ENCODE results near the gene SUGCT.
A peak's percentile ranks its signal among the peaks of the same experiment; 100 is the strongest.

The SUGCT gene

DNA sequence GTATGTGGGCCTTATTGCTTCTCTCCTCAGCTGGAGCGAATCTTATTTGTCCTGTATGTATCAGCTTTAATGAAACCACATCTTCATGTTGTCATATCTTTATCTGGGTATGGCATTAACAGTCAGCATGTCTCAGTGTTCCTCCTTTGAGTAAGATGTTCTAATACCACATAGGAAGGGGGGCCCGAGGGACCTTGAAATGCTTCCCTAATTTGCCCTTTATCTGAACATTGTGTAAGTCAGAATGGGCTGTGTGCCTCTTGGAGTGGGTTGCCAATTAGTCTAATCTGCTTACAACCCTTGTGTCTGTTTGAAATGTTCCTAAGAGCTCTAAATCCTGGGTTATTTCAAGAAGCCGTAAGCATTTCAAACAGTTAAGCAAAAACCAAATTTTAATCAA is 623.8 kb downstream of the SUGCT start:
- Mint-ChIP-seq H3K36me3 (ENCODE audit: low read depth) (no peaks in the 10 kb centered on the region), H3K4me1 (peaks cover 17% of the 10 kb centered on the region), H3K27me3 (ENCODE audit: low read depth) (no peaks in the 10 kb centered on the region), H3K9me3 (no peaks in the 10 kb centered on the region), H3K4me3 (no peak overlapping the region), H3K27ac (no peak overlapping the region)
- TF ChIP-seq, protein P1, sequence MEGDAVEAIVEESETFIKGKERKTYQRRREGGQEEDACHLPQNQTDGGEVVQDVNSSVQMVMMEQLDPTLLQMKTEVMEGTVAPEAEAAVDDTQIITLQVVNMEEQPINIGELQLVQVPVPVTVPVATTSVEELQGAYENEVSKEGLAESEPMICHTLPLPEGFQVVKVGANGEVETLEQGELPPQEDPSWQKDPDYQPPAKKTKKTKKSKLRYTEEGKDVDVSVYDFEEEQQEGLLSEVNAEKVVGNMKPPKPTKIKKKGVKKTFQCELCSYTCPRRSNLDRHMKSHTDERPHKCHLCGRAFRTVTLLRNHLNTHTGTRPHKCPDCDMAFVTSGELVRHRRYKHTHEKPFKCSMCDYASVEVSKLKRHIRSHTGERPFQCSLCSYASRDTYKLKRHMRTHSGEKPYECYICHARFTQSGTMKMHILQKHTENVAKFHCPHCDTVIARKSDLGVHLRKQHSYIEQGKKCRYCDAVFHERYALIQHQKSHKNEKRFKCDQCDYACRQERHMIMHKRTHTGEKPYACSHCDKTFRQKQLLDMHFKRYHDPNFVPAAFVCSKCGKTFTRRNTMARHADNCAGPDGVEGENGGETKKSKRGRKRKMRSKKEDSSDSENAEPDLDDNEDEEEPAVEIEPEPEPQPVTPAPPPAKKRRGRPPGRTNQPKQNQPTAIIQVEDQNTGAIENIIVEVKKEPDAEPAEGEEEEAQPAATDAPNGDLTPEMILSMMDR (IDR thresholded peaks at IDR 0.05; ENCODE audit: unreplicated experiment in 3 of 3): no peak

DNA sequence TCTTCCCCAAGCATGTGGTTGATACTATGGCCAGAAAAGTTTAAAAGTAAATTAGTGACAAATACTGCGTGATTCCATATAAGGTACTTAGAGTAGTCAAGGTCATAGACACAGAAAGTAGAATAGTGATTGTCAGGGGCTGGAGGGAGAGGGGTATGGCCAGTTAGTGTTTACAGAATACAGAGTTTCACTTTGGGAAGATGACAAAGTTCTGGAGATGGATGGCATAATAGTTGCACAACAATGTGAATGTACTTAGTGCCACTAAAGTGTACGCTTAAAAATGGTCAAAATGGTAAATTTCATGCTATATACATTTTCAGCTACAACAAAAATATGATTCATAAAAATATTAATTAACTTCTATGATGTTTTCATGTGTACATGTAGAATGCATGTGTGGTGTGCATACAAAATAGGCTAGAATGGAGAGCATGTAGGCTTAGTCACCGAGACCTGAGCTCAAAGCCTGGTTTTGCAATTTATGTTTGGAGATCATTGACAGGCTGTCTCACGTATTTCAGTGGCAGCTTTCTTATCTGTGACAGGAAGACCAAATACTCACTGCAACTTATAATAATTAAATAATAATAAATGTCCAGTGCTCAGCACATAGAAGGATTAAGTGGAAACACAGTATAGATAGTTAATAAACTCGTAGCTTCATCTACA is 625.6 kb downstream of the SUGCT start:
- H3K27me3 Mint-ChIP-seq (ENCODE audit: low read depth): no peaks in the 10 kb centered on the region
- no peaks in the 10 kb centered on the region for H3K9me3 Mint-ChIP-seq
- peaks cover 20% of the 10 kb centered on the region for H3K4me1 Mint-ChIP-seq
- TF ChIP-seq, protein P1 (IDR thresholded peaks at IDR 0.05; ENCODE audit: unreplicated experiment in 3 of 3): no peak
- H3K36me3 Mint-ChIP-seq (ENCODE audit: low read depth): no peaks in the 10 kb centered on the region
- H3K27ac Mint-ChIP-seq: no peak overlapping the region
- no peak overlapping the region for H3K4me3 Mint-ChIP-seq

DNA sequence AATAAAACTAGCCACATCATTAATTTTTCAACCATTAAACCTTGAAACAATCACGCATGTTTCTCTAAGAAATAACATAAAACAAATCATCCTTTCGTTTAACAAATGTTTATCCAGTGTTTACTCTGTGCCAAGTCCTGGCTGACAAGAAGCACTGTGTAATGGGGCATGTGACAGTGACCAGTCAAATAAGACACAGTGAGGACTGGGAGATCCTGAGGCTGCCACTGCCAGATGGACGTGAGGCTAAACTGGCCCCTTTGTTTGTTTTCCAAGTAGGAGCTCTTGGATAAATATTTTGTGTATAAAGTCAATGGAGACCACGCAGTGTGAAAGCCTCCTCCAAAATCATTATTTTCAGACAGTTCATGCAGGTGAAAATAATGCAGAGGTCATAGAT is 626.2 kb downstream of the SUGCT start:
- Mint-ChIP-seq H3K4me1 (peaks cover 20% of the 10 kb centered on the region), H3K4me3 (no peak overlapping the region), H3K36me3 (ENCODE audit: low read depth) (no peaks in the 10 kb centered on the region), H3K27ac (no peak overlapping the region), H3K9me3 (no peaks in the 10 kb centered on the region), H3K27me3 (ENCODE audit: low read depth) (no peaks in the 10 kb centered on the region)
- TF ChIP-seq, protein P1 (IDR thresholded peaks at IDR 0.05; ENCODE audit: unreplicated experiment in 3 of 3): no peak

DNA sequence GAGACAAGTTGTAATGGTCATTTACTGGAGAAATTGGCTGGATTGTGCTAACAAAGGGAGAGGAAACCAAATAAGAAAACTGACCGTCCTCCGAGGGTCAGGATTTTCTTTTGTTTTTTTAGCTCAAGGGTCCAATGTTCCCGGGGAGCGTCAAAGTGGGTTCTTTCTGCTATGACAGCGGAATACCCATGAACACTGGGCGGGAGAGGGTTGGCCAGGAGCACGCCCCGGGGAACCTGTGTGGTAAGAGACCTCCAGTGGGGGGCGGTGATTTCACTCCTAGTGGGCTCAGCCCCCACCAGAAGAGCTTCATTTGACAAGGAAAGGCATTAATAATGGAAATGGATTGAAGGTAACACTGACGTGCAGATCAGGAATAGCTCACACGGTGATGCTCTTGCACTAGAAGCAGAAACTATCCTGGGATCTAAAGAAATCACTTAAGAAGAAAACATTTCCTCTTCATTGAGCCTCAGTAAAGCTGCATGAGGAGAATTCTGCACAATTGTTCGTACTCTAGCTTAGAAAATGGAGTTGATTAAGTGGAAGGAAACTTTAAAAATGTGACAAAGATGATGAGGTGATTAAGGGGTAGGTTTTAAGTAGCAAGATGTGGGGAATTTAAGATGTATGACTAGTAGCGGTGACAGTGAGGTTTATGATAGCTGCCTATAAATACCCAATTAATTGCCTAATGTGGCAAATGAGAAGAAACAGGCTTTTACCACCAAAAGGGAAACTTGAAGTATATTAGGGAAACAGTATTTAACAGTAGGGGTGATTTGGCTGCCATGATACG is 627.2 kb downstream of the SUGCT start:
- no peaks in the 10 kb centered on the region for H3K36me3 Mint-ChIP-seq (ENCODE audit: low read depth)
- H3K27ac Mint-ChIP-seq: peak overlapping the region in 2 of 3 experiments; percentile 47 to 56
- no peak overlapping the region for H3K4me3 Mint-ChIP-seq
- no peaks in the 10 kb centered on the region for H3K9me3 Mint-ChIP-seq
- H3K4me1 Mint-ChIP-seq: peaks cover 13% of the 10 kb centered on the region
- no peaks in the 10 kb centered on the region for H3K27me3 Mint-ChIP-seq (ENCODE audit: low read depth)
- TF ChIP-seq, protein P1 (IDR thresholded peaks at IDR 0.05; ENCODE audit: unreplicated experiment in 3 of 3): peak in 1 of 3 experiments; percentile 30

DNA sequence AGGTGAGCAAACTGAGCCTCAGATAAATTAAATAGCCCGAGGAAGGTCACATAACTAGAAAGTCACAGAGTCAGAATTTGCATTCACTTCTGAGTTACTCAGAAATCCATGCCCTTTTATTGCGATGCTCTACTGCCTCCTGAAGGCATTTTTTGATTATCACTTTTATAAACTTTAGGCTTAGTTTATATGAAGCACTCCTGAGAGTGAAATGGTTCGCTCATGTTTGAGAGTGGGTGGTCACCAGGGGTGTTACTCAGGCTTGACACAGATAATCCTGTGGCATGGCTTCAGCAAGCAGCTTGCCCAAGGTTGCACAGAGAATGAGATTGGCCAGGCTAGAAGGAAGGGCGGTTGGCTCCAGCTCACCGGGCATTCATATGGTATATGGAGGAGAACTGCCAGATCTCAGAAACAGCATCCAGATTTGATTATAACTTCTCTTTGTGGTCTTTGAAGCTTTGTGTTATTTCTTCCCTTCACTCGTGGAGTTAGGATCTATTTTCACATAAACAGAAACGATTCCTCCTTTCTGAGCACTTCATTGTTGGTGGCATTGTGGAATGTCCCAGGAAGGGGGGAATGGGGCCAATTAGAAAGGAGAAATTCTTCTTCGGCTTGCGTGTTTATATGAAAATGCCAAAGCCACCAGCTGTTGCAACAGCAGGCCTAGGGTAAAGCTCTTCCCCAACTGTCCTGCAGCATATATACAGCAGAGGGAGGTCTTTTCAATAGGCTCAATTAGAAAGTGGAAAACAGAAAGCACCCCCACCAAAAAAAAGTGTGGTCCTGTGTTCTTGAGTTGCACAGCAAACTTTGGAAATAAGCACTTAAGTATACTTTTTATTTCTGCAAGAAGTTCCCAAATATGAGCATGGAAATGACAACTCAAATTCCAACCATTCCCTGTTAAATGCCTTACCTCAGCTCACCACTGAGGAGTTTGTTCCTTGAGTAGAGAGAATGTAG is 628.8 kb downstream of the SUGCT start:
- TF ChIP-seq, protein P1 (IDR thresholded peaks at IDR 0.05; ENCODE audit: unreplicated experiment in 3 of 3): peak; percentile 22 to 27 (median 22)
- Mint-ChIP-seq H3K36me3 (ENCODE audit: low read depth) (no peaks in the 10 kb centered on the region), H3K27ac (peak overlapping the region in 2 of 3 experiments; percentile 39 to 58), H3K4me3 (no peak overlapping the region), H3K4me1 (peaks cover 13% of the 10 kb centered on the region), H3K9me3 (no peaks in the 10 kb centered on the region), H3K27me3 (ENCODE audit: low read depth) (no peaks in the 10 kb centered on the region)
